RWPE1 (cell line): ENCODE data around the gene FERMT3.

Experiments
- CTCF ChIA-PET: fragments of 350-600 bp; sonication (Branson Sonifier 250); formaldehyde crosslinking; extraction: SDS; loops from one replicate; lab custom pipeline; 2021; lab: Yijun Ruan, JAX
- POLR2A ChIA-PET: fragments of 400-600 bp; formaldehyde crosslinking; extraction: SDS; loops from one replicate; lab custom pipeline; 2020; ENCODE audit warnings: antibody characterized with exemption; ENCODE audit not compliant: low non-redundant PET; lab: Yijun Ruan, JAX
- DNase-seq: peaks from one replicate; pipeline ENCODE4 v3.0.0; 2012; ENCODE audit warnings: low spot score
- H3K27ac ChIP-seq: fragments of 450-650 bp; 2 replicates; pipeline ENCODE4 v1.5.1; 2017
- CTCF ChIP-seq: fragments of 450-650 bp; conservative IDR thresholded peaks from 2 replicates; pipeline ENCODE4 v1.5.1; 2017; ENCODE audit warnings: low read depth, mild to moderate bottlenecking

FERMT3 gene

GRCh38 chr11:64204464-64204989 is 2.0 kb upstream of the FERMT3 start:
- peak; percentile 84 for TF ChIP-seq CTCF
- H3K27ac ChIP-seq: peak overlapping the region; percentile 60
- DNase-seq: peak; percentile 89

GRCh38 chr11:64207256-64208085 is 950 bp downstream of the FERMT3 start:
- peak overlapping the region; percentile 60 for H3K27ac ChIP-seq
- ChIA-PET CTCF (interaction anchor here (0.6 to 0.7 kb wide), 3 partner anchors 105 to 397 kb away, joined by 3 to 4 read pairs (median 3); no protein-coding TSS in a partner anchor), POLR2A (no interaction called here)
- DNase-seq: no peak
- TF ChIP-seq CTCF: no peak

More at GRCh38 chr11:64204464-64204989, 2.0 kb upstream of the FERMT3 start:
- ChIA-PET POLR2A (interaction anchor here (0.6 to 0.7 kb wide), 4 partner anchors 12 to 1214 kb away, joined by 3 to 5 read pairs (median 3); partner anchors contain the start of gene STIP1), CTCF (interaction anchor here (0.6 to 1.9 kb wide), 14 partner anchors 9 to 148 kb away, joined by 3 to 30 read pairs (median 4); partner anchors contain the start of gene GPR137)

- TF ChIP-seq CTCF: no peak
- ChIA-PET CTCF (interaction anchor here (0.5 to 0.6 kb wide), 2 partner anchors 177 to 442 kb away, joined by 3 to 6 read pairs; no protein-coding TSS in a partner anchor), POLR2A (no interaction called here)
- peak overlapping the region; percentile 60 for H3K27ac ChIP-seq
- DNase-seq: no peak
Observed at GRCh38 chr11:64208086-64208795, 1.7 kb downstream of the FERMT3 start.

- TF ChIP-seq CTCF: no peak
- H3K27ac ChIP-seq: peak overlapping the region; percentile 12; the same call in 1 of the 2 replicates
- POLR2A ChIA-PET: interaction anchor here (0.6 kb wide), 1 partner anchor 1455 kb away, joined by 3 read pairs; the partner anchor contains the start of gene ZBTB3
- CTCF ChIA-PET: interaction anchor here (0.5 to 0.9 kb wide), 4 partner anchors 9 to 443 kb away, joined by 3 to 6 read pairs (median 4); no protein-coding TSS in a partner anchor
- no peak for DNase-seq
Observed at GRCh38 chr11:64208796-64209562, 2.5 kb downstream of the FERMT3 start.

- CTCF ChIA-PET: interaction anchor here (0.6 to 0.9 kb wide), 2 partner anchors 9 to 92 kb away, joined by 3 to 6 read pairs; no protein-coding TSS in a partner anchor
Observed at GRCh38 chr11:64209563-64209843, 3.0 kb downstream of the FERMT3 start.

More at GRCh38 chr11:64209563-64209843, 3.0 kb downstream of the FERMT3 start:
- TF ChIP-seq CTCF: no peak
- peak overlapping the region; percentile 12; the same call in 1 of the 2 replicates for H3K27ac ChIP-seq
- POLR2A ChIA-PET: interaction anchor here (0.6 kb wide), 1 partner anchor 1455 kb away, joined by 3 read pairs; the partner anchor contains the start of gene ZBTB3
- no peak for DNase-seq
